Activated T-cell treated with anti-CD3 and anti-CD28 coated beads, Interleukin-2, amount 50 U/mL, for 72 hours (primary cell): ENCODE results near the gene NKX2-3. TPM values are rescaled to one million over a fixed set of nuclear protein-coding genes. Genes with fewer than 3 reads are reported as not detected.

ENCODE experiments used
- ATAC-seq, 2 donors: fragments of 150-1000 bp; cut with Tn5 transposase; replicated peaks in 1 of 2; 2 replicates each; pipeline ENCODE4 v1.10.0; 2021; ENCODE audit warnings: moderate library complexity in 2 of 2, mild to moderate bottlenecking in 1 of 2
- DNase-seq, 2 donors: peaks; one replicate each; pipeline ENCODE4 v3.0.0; 2021 to 2022; ENCODE audit warnings: mixed read lengths in 1 of 2
- H3K27ac Mint-ChIP-seq: one replicate; pipeline ENCODE4 v1.8.0; 2022; ENCODE audit warnings: mild to moderate bottlenecking, moderate library complexity, mixed read lengths
- H3K27me3 Mint-ChIP-seq: one replicate; pipeline ENCODE4 v1.8.0; 2022; ENCODE audit warnings: low read depth, mixed read lengths
- H3K36me3 Mint-ChIP-seq, 2 donors: one replicate each; pipeline ENCODE4 v1.8.0; 2022; ENCODE audit warnings: mixed read lengths in 2 of 2, mild to moderate bottlenecking in 1 of 2; ENCODE audit not compliant: insufficient read depth in 2 of 2
- H3K4me1 Mint-ChIP-seq: one replicate; pipeline ENCODE4 v1.8.0; 2022; ENCODE audit warnings: low read depth, mixed read lengths
- H3K4me3 Mint-ChIP-seq, 2 donors: one replicate each; pipeline ENCODE4 v1.8.0; 2022; ENCODE audit warnings: mild to moderate bottlenecking in 2 of 2, mixed read lengths in 2 of 2, moderate library complexity in 2 of 2
- H3K9me3 Mint-ChIP-seq, 2 donors: one replicate each; pipeline ENCODE4 v1.8.0; 2022; ENCODE audit warnings: mixed read lengths in 2 of 2
- total RNA-seq, 2 donors: library from RNA; stranded (reverse); gene quantifications; one replicate each; pipeline ENCODE4 v1.2.3, GENCODE V29; 2022

NKX2-3 gene
- not detected for total RNA-seq

DNA sequence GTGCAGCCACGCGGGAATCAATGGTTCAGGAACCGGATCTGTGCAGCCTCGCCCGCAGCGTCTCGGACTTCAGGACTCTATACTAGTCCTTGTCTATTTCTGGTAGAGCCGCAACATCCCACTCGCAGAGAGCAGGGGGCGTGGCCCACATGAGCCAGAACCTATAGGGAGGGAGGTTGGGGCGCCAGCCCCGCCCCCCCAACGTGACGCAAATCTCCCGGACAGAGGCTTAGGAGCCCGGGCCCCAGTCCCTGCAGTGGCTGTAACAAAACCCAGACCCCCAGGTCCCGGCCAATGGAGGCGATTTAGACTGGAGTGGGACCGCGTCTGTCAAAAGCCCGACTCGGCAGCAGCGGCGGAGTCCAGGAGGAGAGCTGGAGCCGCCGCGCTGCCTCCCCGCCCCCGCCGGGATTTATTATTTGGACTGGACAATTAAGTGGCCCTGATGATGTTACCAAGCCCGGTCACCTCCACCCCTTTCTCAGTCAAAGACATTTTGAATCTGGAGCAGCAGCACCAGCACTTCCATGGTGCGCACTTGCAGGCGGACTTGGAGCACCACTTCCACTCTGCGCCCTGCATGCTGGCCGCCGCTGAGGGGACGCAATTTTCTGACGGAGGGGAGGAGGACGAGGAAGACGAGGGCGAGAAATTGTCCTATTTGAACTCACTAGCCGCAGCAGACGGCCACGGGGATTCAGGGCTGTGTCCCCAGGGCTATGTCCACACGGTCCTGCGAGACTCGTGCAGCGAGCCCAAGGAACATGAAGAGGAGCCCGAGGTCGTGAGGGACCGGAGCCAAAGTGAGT lies at the start of gene NKX2-3:
NKX2-3 (plus strand) TSS at position 256 of the 809 bp plus-strand sequence; CDS start at position 446, 190 bp downstream.
- Mint-ChIP-seq H3K4me1 (peaks cover 48% of the 10 kb centered on the region), H3K9me3 (no peaks in the 10 kb centered on the region), H3K27ac (no peak within 1 kb of the TSS), H3K36me3 (peaks cover 1 to 6% of the 10 kb centered on the region in 2 donors), H3K27me3 (peaks cover 93% of the 10 kb centered on the region), H3K4me3 (peak within 1 kb of the TSS; percentile 79 to 82)
- ATAC-seq (peak; percentile 72 to 75), DNase-seq (peak; percentile 69)

DNA sequence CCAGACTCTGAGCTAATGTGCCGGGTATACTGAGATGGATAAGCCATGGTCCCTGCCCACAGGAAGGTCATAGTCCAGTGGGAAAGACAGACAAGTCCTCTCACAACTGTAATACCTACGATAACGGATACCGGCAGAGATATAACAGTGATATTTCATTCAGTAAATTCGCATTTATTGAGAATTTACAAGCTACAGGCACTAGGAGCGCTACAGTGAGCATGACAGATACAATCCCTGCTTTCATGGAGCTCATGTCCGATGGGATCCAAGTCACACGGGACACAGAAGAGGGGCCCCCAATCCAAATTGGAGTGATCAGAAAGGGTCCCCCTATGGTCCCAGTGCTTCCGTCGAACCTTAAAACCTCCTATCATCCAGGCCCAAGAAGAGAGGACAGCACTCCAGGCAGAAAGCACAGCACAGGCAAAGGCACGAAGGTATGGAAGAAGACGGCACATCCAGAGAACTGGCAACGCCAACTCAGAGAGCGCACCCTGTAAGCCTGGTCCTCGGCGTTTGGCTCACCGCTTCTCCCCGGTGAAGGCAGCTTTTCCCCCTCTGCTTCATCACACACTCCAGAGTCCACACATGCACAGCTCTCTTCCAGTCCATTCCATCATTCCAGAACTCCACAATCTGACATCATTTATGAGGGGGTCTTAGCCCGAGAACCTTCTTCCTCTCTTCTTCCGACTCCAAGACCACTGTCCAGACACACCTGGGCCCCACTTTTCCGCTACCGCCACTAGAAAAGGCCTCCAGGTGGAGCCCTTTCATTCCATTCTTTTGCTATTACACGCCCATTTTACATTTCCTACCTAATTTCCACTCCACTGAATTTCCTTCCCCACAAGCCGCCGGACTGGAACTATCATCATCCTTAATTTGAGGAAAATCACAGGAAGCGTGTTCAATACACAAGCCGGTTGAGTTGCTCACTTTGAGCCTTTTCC lies 47.8 kb upstream of the NKX2-3 start:
- Mint-ChIP-seq H3K27ac (no peak overlapping the region), H3K27me3 (peaks cover 49% of the 10 kb centered on the region), H3K9me3 (no peaks in the 10 kb centered on the region), H3K4me3 (no peak overlapping the region), H3K4me1 (no peaks in the 10 kb centered on the region), H3K36me3 (no peaks in the 10 kb centered on the region)
- DNase-seq (no peak), ATAC-seq (no peak)

DNA sequence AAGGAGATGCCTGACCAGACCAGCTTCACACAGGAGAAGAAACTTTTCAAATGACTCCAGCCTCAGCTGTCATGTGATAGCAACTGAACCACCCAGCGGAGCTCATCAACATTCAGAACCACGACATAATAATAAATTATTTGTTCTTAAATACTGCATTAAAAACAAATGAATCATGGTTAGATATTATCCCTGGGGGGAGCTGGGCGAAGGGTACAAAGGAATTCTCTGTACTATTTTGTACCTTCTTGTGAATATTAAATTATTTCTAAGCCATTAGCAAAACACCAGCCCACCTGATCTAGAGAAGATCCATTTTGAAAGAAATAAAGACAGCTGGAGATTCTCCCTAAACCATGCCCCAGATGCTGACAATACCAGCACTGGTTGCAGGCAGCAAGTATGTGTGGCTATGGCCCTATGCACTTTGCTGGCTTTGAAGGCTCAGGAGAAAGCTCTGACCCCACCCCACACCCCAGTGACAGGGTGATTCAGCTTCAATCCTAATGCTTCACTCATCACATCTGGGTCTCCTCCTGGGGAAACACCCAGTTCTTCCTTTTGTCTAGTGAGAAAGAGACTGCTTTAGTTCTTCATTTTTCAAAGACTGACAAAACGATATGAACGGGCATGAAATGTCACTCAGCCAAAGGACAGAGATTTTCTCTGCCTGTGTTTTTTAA lies 45.5 kb upstream of the NKX2-3 start:
- peaks cover 67% of the 10 kb centered on the region for H3K27me3 Mint-ChIP-seq

DNA sequence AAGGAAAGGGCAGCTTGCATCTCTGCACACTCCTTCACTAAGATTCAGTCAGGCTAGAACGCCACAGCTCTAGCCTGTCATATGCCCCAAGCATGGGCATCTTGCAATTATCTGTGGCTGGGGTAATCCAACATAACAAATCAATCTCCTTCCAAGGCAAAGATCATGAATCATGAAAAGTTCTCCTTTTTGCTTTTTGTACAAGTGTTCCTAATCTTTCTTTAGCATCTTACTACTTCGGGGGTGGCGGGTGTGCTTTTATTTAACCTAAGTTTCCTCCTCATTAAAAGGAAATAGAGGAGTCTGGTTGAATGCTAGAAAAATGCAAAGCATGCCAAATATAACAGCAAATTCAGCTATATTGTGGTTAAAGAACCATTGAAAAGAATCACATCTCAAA lies 43.5 kb upstream of the NKX2-3 start:
- H3K27me3 Mint-ChIP-seq, result peaks cover 68% of the 10 kb centered on the region
- DNase-seq (no peak), ATAC-seq (no peak)
- H3K4me1 Mint-ChIP-seq, result no peaks in the 10 kb centered on the region
- H3K4me3 Mint-ChIP-seq, result no peak overlapping the region
- no peaks in the 10 kb centered on the region for H3K36me3 Mint-ChIP-seq
- no peak overlapping the region for H3K27ac Mint-ChIP-seq
- H3K9me3 Mint-ChIP-seq, result no peaks in the 10 kb centered on the region

More for the DNA sequence above, 45.5 kb upstream of the NKX2-3 start:
- Mint-ChIP-seq H3K9me3 (no peaks in the 10 kb centered on the region), H3K36me3 (no peaks in the 10 kb centered on the region), H3K4me3 (no peak overlapping the region), H3K27ac (no peak overlapping the region), H3K4me1 (no peaks in the 10 kb centered on the region)
- ATAC-seq, result no peak
- no peak for DNase-seq

DNA sequence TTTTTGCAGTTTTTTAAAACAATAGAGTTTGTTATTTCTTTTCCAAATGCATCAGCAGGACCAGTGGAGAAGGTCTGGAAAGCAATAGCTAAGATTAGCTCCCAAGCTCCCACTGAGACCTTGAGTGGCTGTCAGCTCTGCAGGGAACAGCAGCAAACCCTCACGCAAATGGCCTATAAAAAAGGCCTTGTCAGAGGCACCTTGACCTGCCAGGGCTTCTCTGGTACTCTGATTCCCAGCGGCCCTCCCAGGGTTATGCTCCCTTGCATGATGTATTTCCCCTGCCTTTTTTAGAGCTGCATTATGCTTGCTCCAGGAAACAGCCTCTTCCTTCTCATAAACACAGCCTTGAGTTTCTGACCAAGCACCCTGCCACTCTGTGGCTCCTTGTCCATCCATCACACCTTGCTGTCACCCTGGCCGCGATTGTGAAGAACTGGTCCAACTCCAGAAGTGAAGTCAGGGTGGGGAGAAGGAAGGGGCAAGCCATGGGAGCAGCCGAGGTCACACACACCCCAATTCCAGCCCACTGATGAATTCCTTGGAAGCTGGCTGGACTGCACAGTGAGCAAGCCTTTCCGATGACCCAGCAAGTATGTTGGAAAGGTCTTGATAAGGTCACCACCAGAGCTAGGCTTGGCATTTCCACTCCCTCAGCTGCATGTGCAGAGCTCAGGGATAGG lies 35.3 kb upstream of the NKX2-3 start:
- H3K27ac Mint-ChIP-seq, result no peak overlapping the region
- DNase-seq (no peak), ATAC-seq (no peak)
- H3K4me3 Mint-ChIP-seq, result no peak overlapping the region
- peaks cover 0 to 3% of the 10 kb centered on the region in 2 donors for H3K9me3 Mint-ChIP-seq
- no peaks in the 10 kb centered on the region for H3K4me1 Mint-ChIP-seq
- H3K27me3 Mint-ChIP-seq, result peaks cover 38% of the 10 kb centered on the region
- H3K36me3 Mint-ChIP-seq, result no peaks in the 10 kb centered on the region

DNA sequence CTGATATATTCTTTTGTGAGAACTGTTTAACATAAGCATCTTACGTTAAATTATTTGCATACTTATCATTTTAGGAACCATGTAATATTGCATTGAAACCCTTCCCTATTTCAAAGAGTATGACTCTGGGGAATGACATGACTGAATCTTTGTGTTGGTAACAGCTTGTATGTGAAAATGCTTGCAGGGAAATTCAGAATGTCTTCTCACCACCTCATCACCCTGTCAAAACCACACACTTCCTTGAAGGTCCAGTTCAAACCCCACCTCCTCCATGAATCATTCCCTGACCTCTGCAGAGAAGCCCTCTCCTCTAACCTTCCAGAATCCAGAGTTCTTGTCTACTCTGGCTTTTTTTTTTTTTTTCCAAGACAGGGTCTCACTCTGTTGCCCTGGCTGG lies 26.3 kb upstream of the NKX2-3 start:
- H3K4me1 Mint-ChIP-seq, result no peaks in the 10 kb centered on the region
- no peak overlapping the region for H3K4me3 Mint-ChIP-seq
- peaks cover 0 to 2% of the 10 kb centered on the region in 2 donors for H3K9me3 Mint-ChIP-seq
- DNase-seq (no peak), ATAC-seq (no peak)
- H3K27ac Mint-ChIP-seq, result no peak overlapping the region
- no peaks in the 10 kb centered on the region for H3K36me3 Mint-ChIP-seq
- peaks cover 33% of the 10 kb centered on the region for H3K27me3 Mint-ChIP-seq

DNA sequence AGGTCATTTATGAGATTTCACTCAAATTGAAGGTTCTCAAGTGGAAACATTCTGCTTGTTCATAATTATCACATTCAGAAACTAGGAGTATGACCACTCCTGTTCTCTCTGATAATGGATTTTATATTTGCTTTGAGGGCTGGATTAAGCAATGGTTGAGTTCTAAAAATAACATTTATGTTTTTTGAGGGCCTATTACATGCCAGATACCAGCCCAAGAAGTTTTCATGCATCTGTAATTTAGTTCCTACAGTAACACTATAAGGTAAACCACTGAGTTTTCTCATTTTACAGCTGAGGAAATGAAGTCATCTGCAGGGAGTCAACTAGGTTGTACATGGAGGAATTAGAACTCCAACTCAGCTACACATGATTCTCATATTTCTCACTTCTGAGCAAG lies 25.5 kb upstream of the NKX2-3 start:
- ATAC-seq (no peak), DNase-seq (no peak)
- no peaks in the 10 kb centered on the region for H3K4me1 Mint-ChIP-seq
- H3K9me3 Mint-ChIP-seq, result peaks cover 0 to 2% of the 10 kb centered on the region in 2 donors
- no peaks in the 10 kb centered on the region for H3K36me3 Mint-ChIP-seq
- H3K27me3 Mint-ChIP-seq, result peaks cover 41% of the 10 kb centered on the region
- H3K4me3 Mint-ChIP-seq, result no peak overlapping the region
- H3K27ac Mint-ChIP-seq, result no peak overlapping the region

DNA sequence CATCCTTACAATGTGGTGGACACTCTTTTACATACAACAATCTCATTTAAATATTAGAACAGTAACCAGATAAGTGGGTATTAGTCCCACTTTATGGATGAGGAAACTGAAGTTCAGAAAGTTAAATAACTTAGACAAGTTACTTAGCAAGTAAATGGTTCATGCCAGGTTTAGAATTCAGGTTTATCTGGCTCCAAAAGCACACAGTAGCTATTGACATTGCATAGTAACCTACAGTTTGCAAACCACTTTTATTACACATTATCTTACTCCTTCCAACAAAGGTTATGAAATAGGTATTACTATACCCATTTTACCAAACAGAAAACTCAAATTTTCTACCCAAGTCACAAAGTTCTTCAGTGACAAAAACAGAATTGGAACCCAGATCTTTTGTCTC lies 19.7 kb upstream of the NKX2-3 start:
- ATAC-seq, result no peak
- Mint-ChIP-seq H3K36me3 (no peaks in the 10 kb centered on the region), H3K27ac (no peak overlapping the region), H3K4me3 (no peak overlapping the region), H3K4me1 (no peaks in the 10 kb centered on the region), H3K27me3 (peaks cover 63% of the 10 kb centered on the region), H3K9me3 (peaks cover 0 to 2% of the 10 kb centered on the region in 2 donors)
- DNase-seq, result no peak

DNA sequence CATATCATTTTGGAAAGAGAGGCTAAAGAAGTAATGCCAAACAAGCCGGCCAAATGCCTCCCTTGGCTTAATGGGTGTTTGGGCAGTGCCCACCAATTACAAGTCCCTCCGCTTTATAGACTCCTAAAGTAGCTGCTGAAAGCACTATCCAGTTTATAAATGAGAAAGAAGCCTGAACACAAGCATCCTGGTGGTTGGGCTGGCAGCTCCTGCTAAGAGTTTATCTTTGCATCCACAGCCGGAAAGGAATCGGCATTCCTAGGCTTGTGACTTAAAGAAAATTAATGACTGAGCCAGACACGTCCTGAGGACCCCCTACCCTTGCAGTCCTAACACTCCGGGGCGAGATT lies 13.1 kb upstream of the NKX2-3 start:
- H3K27ac Mint-ChIP-seq, result no peak overlapping the region
- DNase-seq, result no peak

DNA sequence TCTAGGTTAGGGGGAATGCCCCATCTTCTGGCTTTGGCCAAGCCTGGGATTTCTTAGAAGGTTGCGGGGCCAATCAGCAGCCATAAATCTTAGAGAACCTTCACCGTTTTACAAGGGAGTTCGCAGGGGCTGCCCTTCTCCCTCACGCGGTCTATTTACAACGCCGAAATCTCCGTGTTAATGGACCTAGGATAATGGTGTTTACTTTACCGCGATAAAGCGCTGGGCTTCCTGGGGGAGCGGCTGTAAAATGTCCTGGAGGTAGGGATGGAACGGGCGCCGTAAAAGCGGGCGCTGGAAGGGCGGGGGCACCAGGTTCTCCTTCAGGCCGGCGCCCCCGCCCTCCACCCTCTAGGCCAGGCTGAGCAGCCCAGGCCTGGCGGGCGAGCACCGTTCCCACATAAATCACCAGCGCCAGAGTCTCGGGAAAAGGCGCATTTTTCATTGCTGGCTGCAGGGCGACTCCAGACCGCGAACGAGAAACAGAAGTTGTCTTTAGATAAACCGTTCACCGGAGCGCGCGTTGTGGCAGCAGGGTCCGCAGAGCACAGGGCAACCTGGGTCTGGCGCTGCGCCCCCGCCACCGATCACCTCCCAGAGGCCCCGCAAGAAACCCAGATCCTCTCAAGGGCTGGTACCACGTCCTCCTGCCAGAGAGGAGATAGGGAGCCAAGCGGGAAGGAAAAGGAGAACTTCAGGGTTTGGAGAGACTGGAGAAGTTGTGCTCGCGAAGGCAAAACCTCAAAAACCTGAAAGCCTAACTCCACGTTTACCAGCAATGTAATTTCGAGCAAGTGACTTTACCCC lies 12.5 kb upstream of the NKX2-3 start:
- no peaks in the 10 kb centered on the region for H3K9me3 Mint-ChIP-seq
- no peak for ATAC-seq
- DNase-seq, result no peak
- H3K4me3 Mint-ChIP-seq, result peak overlapping the region in 1 of 2 donors; percentile 44
- H3K27me3 Mint-ChIP-seq, result peaks cover 81% of the 10 kb centered on the region
- no peaks in the 10 kb centered on the region for H3K36me3 Mint-ChIP-seq
- peaks cover 11% of the 10 kb centered on the region for H3K4me1 Mint-ChIP-seq
- H3K27ac Mint-ChIP-seq, result no peak overlapping the region

More for the DNA sequence above, 13.1 kb upstream of the NKX2-3 start:
- Mint-ChIP-seq H3K9me3 (no peaks in the 10 kb centered on the region), H3K4me1 (peaks cover 11% of the 10 kb centered on the region), H3K4me3 (no peak overlapping the region), H3K27me3 (peaks cover 79% of the 10 kb centered on the region), H3K36me3 (no peaks in the 10 kb centered on the region)
- no peak for ATAC-seq

DNA sequence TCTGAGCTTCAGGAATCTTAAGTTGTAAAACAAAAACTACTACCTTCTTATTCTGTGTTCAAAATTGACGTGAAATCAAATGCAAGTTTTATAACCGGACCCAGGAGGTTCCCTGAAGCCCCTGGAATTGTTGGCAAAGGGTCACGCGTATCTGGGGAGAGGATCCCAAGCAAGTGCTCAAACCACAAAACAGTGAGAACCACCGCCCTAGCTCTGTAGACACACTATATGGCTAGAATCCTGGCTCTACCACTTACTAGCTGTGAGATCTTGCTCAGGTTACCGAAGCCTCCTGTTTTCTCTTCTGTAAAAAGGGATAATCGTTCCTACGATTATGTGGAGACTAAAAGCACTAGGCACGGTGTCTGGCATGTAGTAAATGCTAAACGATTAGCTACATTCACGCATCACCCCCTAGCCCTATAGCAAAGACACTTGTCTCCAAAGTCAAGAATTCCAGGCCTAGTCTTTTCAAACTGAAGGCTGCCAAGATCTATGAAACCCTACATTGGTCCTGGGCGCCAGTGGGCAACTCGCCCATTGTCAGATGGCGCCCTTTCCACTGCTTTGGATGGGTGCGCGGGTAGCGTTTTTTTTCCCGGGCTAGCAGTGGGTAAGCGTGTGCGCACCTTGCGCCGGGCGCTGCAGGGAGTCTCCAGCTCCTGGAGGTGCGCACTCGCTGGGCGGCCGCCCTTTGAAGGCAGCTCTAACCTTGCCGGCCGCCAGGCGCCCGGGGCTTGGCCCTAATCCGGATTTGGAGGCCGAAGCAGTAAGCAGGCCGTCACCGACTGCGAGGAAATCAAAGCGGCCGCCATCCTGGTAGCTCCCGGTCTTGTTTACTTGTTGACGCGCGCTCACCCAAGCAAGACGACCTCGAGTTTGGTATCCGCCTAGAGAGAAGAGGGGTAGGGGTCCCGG lies 11.6 kb upstream of the NKX2-3 start:
- ATAC-seq, result no peak

More for the DNA sequence above, 11.6 kb upstream of the NKX2-3 start:
- Mint-ChIP-seq H3K36me3 (no peaks in the 10 kb centered on the region), H3K27me3 (peaks cover 87% of the 10 kb centered on the region), H3K27ac (no peak overlapping the region), H3K9me3 (no peaks in the 10 kb centered on the region), H3K4me1 (peaks cover 11% of the 10 kb centered on the region), H3K4me3 (no peak overlapping the region)
- no peak for DNase-seq
